Effector memory CD8-positive, alpha-beta T cell (primary cell): ENCODE data around the gene ANKH.
"Not testable (repeated sequence)": the region's sequence is repeated elsewhere in the genome, so short reads cannot be mapped to it uniquely, and the experiment has no call there.

Source experiments
- ATAC-seq: fragments of 150-1000 bp; cut with Tn5 transposase; replicated peaks from 2 replicates; pipeline ENCODE4 v1.10.0; 2021; ENCODE audit warnings: mild to moderate bottlenecking, moderate library complexity
- DNase-seq, 3 experiments: peaks; one replicate each; pipeline ENCODE4 v3.0.0; 2021
- H3K27ac Mint-ChIP-seq, 2 donors: one replicate each; pipeline ENCODE4 v1.8.0; 2022; ENCODE audit warnings: mild to moderate bottlenecking in 2 of 2, mixed read lengths in 2 of 2, moderate library complexity in 2 of 2
- H3K27me3 Mint-ChIP-seq, 2 donors: one replicate each; pipeline ENCODE4 v1.8.0; 2022; ENCODE audit warnings: mixed read lengths in 2 of 2
- H3K36me3 Mint-ChIP-seq: one replicate; pipeline ENCODE4 v1.8.0; 2022; ENCODE audit warnings: mild to moderate bottlenecking, moderate library complexity, mixed read lengths; ENCODE audit not compliant: insufficient read depth
- H3K4me1 Mint-ChIP-seq, 2 donors: one replicate each; pipeline ENCODE4 v1.8.0; 2022; ENCODE audit warnings: low read depth in 2 of 2, mixed read lengths in 2 of 2
- H3K4me3 Mint-ChIP-seq, 2 donors: one replicate each; pipeline ENCODE4 v1.8.0; 2022; ENCODE audit warnings: mild to moderate bottlenecking in 2 of 2, mixed read lengths in 2 of 2, moderate library complexity in 2 of 2
- H3K9me3 Mint-ChIP-seq, 2 donors: one replicate each; pipeline ENCODE4 v1.8.0; 2022; ENCODE audit warnings: mixed read lengths in 2 of 2

The ANKH gene

DNA sequence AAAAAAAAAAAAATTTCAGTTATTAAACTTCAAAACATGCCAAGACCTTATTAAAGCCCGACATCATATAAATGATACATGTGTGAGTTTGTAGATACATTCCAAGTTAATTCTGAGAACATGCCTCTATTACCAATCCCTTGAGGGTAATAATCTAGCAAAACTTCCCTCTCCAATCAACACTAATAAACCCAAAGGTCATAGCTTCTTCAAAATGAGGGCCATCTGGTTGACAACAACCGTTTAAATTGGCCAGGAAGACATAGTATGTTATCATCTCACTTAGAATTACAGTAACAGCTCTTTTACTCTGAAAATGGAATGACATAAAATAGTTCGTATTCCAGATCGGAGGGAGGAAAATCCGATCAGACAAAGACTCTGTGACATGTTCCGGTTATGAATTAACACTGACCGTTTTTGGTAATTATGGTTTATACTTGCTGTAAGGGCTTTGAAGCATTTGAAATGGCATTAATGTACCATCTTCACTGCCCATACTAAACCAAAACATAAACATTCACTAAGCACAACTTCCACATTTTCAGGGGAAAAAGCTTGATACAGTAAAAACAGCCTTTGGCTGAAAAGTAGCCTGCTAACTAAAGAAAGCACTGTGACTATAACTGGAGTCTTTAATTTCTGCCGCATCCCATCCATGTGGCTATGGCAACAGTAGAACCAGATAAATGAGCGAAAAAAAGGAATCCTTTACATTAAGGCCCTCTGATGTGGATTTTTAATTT, 50.3 kb downstream of the ANKH start:
- no peaks in the 10 kb centered on the region for H3K9me3 Mint-ChIP-seq
- ATAC-seq, result no peak
- H3K36me3 Mint-ChIP-seq, result peaks cover 3% of the 10 kb centered on the region
- H3K4me3 Mint-ChIP-seq, result no peak overlapping the region
- H3K27me3 Mint-ChIP-seq, result no peaks in the 10 kb centered on the region
- H3K4me1 Mint-ChIP-seq, result peaks cover 20 to 33% of the 10 kb centered on the region in 2 donors
- no peak overlapping the region for H3K27ac Mint-ChIP-seq
- DNase-seq, result no peak

DNA sequence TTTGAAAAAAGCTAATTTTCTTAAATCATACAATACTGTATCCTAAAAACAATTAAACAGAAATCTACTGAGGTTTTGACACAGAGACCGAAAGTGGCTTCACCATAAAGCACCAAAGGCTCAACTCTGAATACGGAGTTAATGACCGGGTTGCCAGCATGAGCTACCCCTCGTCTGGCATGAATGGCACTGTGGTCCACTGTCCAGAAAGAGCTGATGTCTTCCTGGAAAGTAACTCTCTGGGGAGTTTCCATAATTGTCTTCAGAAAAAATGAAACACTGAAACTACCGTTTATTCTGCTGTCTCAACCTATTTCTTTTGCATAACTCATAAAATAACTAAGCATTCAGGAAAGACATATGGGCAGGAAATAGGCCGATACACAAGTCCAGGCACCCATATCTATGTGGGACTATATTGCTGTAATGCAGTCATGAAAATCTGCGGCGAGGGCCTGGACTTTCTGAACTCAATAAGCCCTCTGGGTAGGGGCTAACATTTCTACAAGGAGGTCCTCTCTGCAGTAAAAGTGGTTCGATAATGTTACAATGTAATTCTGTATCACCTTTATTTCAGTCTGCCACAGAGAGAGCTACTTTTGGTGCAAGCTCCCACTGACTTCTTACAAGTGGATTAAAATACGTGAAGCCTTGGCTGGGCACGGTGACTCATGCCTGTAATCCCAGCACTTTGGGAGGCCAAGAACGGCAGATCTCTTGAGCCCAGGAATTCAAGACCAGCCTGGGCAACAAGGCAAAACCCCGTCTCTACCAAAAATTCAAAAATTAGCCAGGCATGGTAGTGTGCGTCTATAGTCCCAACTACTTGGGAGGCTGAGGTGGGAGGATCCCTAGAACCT, 52.4 kb downstream of the ANKH start:
- peak overlapping the region in 1 of 2 donors; percentile 22 for H3K27ac Mint-ChIP-seq
- H3K4me1 Mint-ChIP-seq, result peaks cover 20 to 33% of the 10 kb centered on the region in 2 donors
- H3K9me3 Mint-ChIP-seq, result no peaks in the 10 kb centered on the region
- no peaks in the 10 kb centered on the region for H3K27me3 Mint-ChIP-seq
- H3K36me3 Mint-ChIP-seq, result no peaks in the 10 kb centered on the region
- H3K4me3 Mint-ChIP-seq, result no peak overlapping the region
- no peak for DNase-seq
- ATAC-seq, result no peak

DNA sequence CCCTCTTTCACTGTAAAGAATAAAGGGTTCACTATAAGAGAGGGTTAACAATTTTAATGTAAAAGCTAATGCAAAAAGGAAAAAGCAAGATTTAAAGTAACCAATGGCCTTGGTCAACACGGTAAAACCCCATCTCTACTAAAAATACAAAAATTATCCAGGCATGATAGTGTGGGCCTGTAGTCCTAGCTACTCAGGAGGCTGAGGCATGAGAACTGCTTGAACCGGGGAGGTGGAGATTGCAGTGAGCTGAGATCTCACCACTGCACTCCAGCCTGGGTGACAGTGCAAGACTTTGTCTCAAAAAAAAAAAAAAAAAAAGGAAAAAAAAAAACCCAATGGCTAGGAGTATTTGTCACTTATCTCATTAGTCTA, 53.8 kb downstream of the ANKH start:
- not testable (repeated sequence) for ATAC-seq, H3K36me3 Mint-ChIP-seq, H3K9me3 Mint-ChIP-seq, DNase-seq, H3K27me3 Mint-ChIP-seq, H3K4me3 Mint-ChIP-seq
- Mint-ChIP-seq H3K4me1 (peaks cover 31 to 48% of the 10 kb centered on the region in 2 donors), H3K27ac (peak overlapping the region in 1 of 2 donors; percentile 26)

DNA sequence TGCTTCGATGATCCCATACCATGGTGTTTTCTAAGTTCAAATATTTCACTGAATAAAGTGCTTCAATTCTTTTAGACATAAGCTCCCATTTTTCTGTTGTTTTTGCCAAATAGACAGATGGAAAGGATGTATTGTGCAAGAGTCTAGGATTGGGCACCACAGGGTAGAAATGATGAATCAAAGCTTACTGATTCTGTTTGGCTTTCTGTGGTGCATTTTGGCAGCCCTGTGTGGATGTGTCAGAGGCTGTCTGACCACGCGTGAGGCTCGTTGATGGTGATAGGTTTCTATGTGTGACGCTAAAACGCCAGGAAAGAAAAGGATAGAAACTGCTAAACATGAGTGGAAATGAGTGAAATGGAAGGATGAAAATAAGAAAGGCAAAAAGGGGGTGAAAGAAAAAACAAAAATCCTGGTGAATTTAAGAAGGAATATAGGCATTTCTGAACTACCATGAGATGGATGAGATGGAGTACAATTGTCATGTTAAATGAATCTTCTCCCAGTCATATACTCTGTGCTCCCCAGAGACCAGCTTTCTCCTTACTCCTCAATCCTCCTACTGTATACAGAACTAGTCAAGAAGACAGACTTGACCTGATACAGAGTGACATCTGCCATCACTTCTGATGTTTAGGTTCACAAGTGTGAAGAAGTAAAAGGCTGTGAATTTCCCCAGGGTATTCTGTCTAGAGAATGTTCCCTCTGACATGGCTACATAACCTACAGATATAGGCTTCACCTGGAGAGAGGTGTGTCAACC, 54.4 kb downstream of the ANKH start:
- ATAC-seq (peak; percentile 58), DNase-seq (no peak)
- no peaks in the 10 kb centered on the region for H3K9me3 Mint-ChIP-seq
- H3K27ac Mint-ChIP-seq, result peak overlapping the region in 1 of 2 donors; percentile 26
- H3K4me1 Mint-ChIP-seq, result peaks cover 35 to 53% of the 10 kb centered on the region in 2 donors
- peak overlapping the region in 1 of 2 donors; percentile 1 for H3K4me3 Mint-ChIP-seq
- no peaks in the 10 kb centered on the region for H3K27me3 Mint-ChIP-seq
- no peaks in the 10 kb centered on the region for H3K36me3 Mint-ChIP-seq

DNA sequence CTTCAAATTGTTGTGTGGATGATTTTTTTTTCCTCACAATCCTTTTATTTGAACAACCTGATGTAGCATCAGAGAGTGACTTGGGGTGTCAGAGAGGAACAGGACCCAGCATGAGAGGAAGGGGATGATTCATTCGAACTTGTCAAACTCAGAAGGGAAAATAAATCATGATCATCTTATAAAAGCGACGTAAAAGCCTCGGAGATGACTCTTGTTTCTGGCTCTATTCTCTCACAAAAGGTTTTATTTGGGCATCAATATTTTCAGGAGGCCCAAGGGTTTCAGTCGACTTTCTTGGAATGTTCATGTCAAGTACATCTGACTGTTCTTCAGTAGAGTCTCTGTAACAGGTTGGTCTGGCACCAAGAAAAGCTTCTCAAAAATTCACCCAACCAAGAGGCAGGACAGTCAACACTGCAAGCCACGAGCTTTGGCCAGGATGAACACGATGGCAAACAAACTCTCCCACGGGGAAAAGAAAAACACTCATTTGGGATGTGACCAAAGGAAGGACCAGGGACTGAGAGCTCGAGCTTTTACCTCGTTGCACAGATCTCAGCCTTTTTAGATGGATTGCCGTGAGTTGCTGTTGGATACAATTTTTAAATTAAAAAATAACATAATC, 55.1 kb downstream of the ANKH start:
- no peaks in the 10 kb centered on the region for H3K9me3 Mint-ChIP-seq
- no peak overlapping the region for H3K4me3 Mint-ChIP-seq
- peaks cover 35 to 56% of the 10 kb centered on the region in 2 donors for H3K4me1 Mint-ChIP-seq
- DNase-seq, result no peak
- no peak overlapping the region for H3K27ac Mint-ChIP-seq
- ATAC-seq, result no peak
- no peaks in the 10 kb centered on the region for H3K36me3 Mint-ChIP-seq
- H3K27me3 Mint-ChIP-seq, result no peaks in the 10 kb centered on the region

DNA sequence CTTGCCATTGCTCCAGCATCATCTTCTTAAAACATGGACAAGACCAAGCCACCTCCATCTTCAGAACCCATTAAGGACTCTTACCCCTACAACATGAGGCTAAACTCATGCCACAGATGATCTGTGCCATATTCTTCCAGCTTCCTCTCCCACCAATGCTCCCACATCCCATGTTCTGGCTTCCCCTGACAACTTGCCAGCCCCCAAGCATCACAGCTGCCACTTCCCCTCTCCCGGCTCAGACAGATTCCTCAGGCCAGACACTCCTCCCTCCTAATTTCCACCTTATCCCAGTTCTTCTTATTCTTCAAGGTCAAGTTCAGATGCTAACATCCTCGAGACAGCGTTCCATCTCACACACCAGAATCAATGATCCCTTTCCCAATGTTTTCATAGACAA, 57.8 kb downstream of the ANKH start:
- Mint-ChIP-seq H3K36me3 (no peaks in the 10 kb centered on the region), H3K27me3 (no peaks in the 10 kb centered on the region), H3K27ac (peak overlapping the region; percentile 6 to 94), H3K4me1 (peaks cover 45 to 66% of the 10 kb centered on the region in 2 donors), H3K4me3 (no peak overlapping the region), H3K9me3 (no peaks in the 10 kb centered on the region)
- DNase-seq, result no peak
- ATAC-seq, result no peak

DNA sequence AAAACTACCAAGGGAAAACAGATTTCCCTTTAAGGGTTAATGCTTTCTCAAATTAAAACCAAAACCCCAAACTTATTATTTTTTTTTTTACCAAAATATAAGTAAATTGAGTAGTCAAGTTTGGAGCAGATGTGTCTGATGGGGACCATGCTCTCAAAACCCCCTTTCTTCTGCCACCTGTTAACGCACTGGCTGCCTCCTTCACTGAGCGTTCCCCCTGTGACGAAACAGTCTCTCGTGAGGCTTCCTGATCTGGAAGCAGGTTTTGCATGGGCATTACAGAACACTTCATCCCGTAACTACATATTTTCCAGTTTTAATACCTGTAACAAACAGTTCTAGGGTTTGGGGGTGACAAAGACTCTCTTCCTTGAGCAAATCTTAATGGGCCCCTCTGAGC, 59.4 kb downstream of the ANKH start:
- DNase-seq (no peak), ATAC-seq (no peak)
- peak overlapping the region; percentile 63 to 94 for H3K27ac Mint-ChIP-seq
- no peaks in the 10 kb centered on the region for H3K9me3 Mint-ChIP-seq
- no peaks in the 10 kb centered on the region for H3K27me3 Mint-ChIP-seq
- no peaks in the 10 kb centered on the region for H3K36me3 Mint-ChIP-seq
- H3K4me1 Mint-ChIP-seq, result peaks cover 40 to 55% of the 10 kb centered on the region in 2 donors
- peak overlapping the region in 1 of 2 donors; percentile 50 for H3K4me3 Mint-ChIP-seq

DNA sequence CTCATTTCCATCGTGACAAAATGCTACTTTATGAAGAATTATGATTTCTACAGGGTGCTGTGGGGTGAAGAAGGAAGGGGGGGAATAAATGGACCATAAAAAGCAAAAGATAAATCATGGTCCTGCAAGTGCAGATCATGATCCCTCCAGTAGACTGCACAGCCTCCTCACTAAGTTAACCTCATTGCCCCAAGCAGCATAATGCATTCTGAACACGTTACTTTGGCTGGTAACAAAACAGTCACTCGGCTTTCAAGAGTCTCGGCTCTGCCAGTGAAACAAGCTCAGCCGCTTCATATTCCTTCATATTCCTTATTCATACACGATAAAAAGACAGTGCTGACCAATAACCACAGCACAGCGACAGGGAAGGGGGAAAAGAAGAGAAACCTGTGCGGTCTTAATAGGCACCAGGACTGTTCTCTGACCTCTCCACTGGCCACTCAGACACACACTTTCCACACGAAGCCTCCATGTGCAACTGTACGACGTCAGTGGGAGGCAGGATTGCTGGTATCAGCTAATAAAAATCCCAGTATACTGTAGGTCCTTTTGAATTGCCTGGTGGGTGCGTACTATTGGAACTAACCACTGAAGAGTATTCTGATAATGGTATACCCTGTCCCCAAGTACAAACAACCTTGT, 60.5 kb downstream of the ANKH start:
- Mint-ChIP-seq H3K4me1 (peaks cover 40 to 48% of the 10 kb centered on the region in 2 donors), H3K4me3 (peak overlapping the region; percentile 79 to 82), H3K27ac (peak overlapping the region; percentile 89 to 93), H3K27me3 (no peaks in the 10 kb centered on the region), H3K36me3 (peaks cover 3% of the 10 kb centered on the region), H3K9me3 (no peaks in the 10 kb centered on the region)
- DNase-seq (no peak), ATAC-seq (no peak)

DNA sequence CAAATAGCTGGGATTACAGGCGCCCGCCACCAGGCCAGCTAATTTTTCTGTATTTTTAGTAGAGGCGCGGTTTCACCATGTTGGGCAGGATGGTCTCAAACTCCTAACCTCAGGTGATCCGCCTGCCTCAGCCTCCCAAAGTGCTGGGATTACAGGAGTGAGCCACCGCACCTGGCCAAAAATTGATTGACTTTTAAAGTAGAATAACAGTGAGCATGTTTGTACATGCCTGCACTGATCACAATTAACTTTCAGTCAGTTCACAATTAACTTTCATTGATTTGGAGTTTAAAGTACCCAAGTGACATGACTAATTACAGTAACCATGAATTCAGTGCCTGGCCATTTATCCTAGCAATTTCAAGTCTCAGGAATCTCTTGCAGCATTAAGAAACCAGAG, 61.3 kb downstream of the ANKH start:
- no peak for DNase-seq
- Mint-ChIP-seq H3K27ac (peak overlapping the region; percentile 89 to 93), H3K4me3 (peak overlapping the region; percentile 79 to 82), H3K9me3 (no peaks in the 10 kb centered on the region), H3K36me3 (peaks cover 3% of the 10 kb centered on the region), H3K4me1 (peaks cover 44% of the 10 kb centered on the region in 2 donors), H3K27me3 (no peaks in the 10 kb centered on the region)
- no peak for ATAC-seq

DNA sequence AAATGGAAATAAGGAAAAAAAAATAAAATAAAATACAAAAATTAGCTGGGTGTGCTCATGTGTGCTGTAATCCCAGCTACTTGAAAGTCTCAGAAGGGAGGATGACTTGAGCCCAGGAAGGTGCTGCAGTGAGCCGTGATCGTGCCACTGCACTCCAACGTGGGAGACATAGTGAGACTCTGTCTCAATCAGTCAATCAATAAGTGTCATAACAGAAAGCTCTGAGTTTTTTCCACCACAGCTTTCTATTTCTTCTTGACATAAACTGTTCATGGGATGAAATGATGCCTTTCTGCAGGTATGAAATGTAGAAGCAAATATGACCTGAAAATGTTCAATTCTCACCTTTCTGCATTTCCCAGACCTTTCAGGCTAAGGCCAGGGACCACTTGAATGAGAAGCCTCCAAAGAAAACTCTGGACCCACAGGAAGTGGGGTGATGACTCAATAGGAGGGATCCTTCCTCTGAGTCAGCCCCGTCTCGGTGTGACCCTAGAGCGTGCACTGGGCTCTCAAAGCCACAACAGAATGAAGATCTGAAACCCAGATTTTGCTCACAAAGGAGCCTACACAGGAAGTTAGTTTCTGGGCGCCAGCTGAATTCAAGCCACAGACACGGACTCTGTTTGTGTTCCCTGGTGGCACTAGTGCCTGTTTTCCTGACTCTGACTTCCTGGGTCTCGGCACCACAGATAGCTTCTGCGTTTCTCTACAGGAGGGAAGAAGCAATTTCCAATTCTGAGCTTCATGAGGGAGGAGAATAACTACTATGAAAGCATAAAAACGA, 62.0 kb downstream of the ANKH start:
- peaks cover 44 to 48% of the 10 kb centered on the region in 2 donors for H3K4me1 Mint-ChIP-seq
- H3K27ac Mint-ChIP-seq, result peak overlapping the region; percentile 89 to 93
- H3K4me3 Mint-ChIP-seq, result peak overlapping the region; percentile 79 to 82
- peaks cover 3% of the 10 kb centered on the region for H3K36me3 Mint-ChIP-seq
- peak; percentile 40 to 68 (median 49) for DNase-seq
- ATAC-seq, result peak; percentile 96
- no peaks in the 10 kb centered on the region for H3K9me3 Mint-ChIP-seq
- H3K27me3 Mint-ChIP-seq, result no peaks in the 10 kb centered on the region

DNA sequence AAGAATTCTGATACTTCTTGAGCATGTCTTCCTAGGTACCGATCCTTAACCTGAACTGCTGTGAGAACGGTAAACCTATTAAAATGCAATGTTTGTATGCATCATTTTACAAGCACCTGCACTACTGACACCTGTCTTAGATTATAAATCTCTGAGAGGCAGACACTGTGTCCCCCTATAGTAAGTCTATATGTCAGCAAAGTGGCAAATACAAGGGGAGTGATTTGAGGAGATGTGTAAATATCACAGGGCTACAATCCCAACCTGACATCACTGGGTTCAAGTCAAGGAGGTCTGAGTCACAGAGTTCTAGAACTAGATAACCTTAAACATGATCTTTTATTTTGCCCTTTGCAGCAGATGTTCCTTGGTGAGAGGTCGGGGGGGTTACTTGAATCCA, 64.1 kb downstream of the ANKH start:
- Mint-ChIP-seq H3K36me3 (peaks cover 3% of the 10 kb centered on the region), H3K27ac (no peak overlapping the region), H3K27me3 (no peaks in the 10 kb centered on the region), H3K9me3 (no peaks in the 10 kb centered on the region), H3K4me1 (peaks cover 35 to 42% of the 10 kb centered on the region in 2 donors), H3K4me3 (no peak overlapping the region)
- DNase-seq, result no peak
- ATAC-seq, result no peak

DNA sequence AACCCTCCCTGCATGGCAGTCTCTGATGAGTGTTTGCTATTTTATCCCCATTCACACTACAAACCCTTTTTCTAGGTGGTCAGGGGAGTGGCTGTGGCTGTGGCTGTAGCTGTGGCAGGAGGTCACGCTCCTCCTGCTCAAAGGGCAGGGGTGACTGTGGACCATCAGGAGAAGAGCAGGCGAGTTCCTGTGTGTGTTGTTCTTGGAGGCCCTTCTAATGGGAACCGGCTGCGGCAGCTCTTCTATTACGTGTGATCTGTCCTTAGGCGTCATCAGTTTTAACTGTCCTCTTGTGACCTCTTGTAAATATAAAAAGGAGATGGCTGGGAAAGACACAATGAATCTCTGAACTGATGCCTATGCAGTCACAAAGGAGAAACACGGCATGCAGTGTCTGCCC, 65.1 kb downstream of the ANKH start:
- H3K36me3 Mint-ChIP-seq, result peaks cover 3% of the 10 kb centered on the region
- no peaks in the 10 kb centered on the region for H3K27me3 Mint-ChIP-seq
- peak overlapping the region in 1 of 2 donors; percentile 16 for H3K27ac Mint-ChIP-seq
- no peak overlapping the region for H3K4me3 Mint-ChIP-seq
- no peaks in the 10 kb centered on the region for H3K9me3 Mint-ChIP-seq
- no peak for DNase-seq
- peaks cover 38 to 46% of the 10 kb centered on the region in 2 donors for H3K4me1 Mint-ChIP-seq
- no peak for ATAC-seq
